Measurements from ENCODE around the gene CDH23.

- TF ChIP-seq CTCF (IDR thresholded peaks at IDR 0.05) (no peak), POLR2AphosphoS5 (IDR thresholded peaks at IDR 0.05; ENCODE audit: insufficient read depth in 1 of 2, low read depth in 1 of 2) (no peak), POLR2A (IDR thresholded peaks at IDR 0.05) (no peak)
Observed at GRCh38 chr10:71465551-71466252, 69.0 kb downstream of the CDH23 start.

Data from vagina (tissue), 2 donors.